Neural cell (in vitro differentiated cells): Measurements from ENCODE around the gene GMPR. TPM values are rescaled to one million over a fixed set of nuclear protein-coding genes. Genes with fewer than 3 reads are reported as not detected.

Experiments
- H2AFZ ChIP-seq: fragments of 200-600, 300-800 bp; sonication (generic), shearing (Covaris generic); 2 replicates; pipeline ENCODE4 v1.6.0; 2014; ENCODE audit warnings: low read depth, mild to moderate bottlenecking, antibody characterized with exemption, low read length, moderate library complexity
- H3F3A ChIP-seq: fragments of 200-600 bp; shearing (Covaris generic); 2 replicates; pipeline ENCODE4 v1.6.1; 2016; ENCODE audit warnings: mild to moderate bottlenecking, moderate library complexity, mixed read lengths, antibody characterized with exemption, low read length; ENCODE audit not compliant: insufficient read depth, poor library complexity, severe bottlenecking
- H3K27ac ChIP-seq: fragments of 200-600, 300-800 bp; sonication (generic), shearing (Covaris generic); 2 replicates; pipeline ENCODE4 v1.5.1; 2014; ENCODE audit warnings: mild to moderate bottlenecking, low read length, moderate library complexity
- H3K27me3 ChIP-seq: fragments of 300-800, 200-600 bp; sonication (generic), shearing (Covaris generic); 2 replicates; pipeline ENCODE4 v1.6.0; 2014; ENCODE audit warnings: mild to moderate bottlenecking, low read depth, low read length, moderate library complexity; ENCODE audit not compliant: insufficient read depth
- H3K36me3 ChIP-seq: fragments of 300-800, 200-600 bp; sonication (generic), shearing (Covaris generic); 2 replicates; pipeline ENCODE4 v1.5.1; 2014; ENCODE audit warnings: mild to moderate bottlenecking, antibody characterized with exemption, low read length, moderate library complexity; ENCODE audit not compliant: insufficient read depth
- H3K4me2 ChIP-seq: fragments of 300-800, 200-600 bp; sonication (generic), shearing (Covaris generic); 2 replicates; pipeline ENCODE4 v1.6.0; 2014; ENCODE audit warnings: mild to moderate bottlenecking, low read length
- H3K4me3 ChIP-seq: fragments of 300-800, 200-600 bp; sonication (generic), shearing (Covaris generic); 2 replicates; pipeline ENCODE4 v1.5.1; 2014; ENCODE audit warnings: mild to moderate bottlenecking, low read length, moderate library complexity
- H3K79me2 ChIP-seq: fragments of 200-600 bp; shearing (Covaris generic); replicated peaks from 2 replicates; pipeline ENCODE4 v1.6.0; 2014; ENCODE audit warnings: mild to moderate bottlenecking, low read length, moderate library complexity; ENCODE audit not compliant: insufficient read depth
- H3K9ac ChIP-seq: fragments of 300-800, 200-600 bp; sonication (generic), shearing (Covaris generic); 2 replicates; pipeline ENCODE4 v1.6.1; 2016; ENCODE audit warnings: mild to moderate bottlenecking, low read length, mixed read lengths
- H3K9me2 ChIP-seq: fragments of 200-600 bp; shearing (Covaris generic); 2 replicates; pipeline ENCODE4 v1.6.1; 2016; ENCODE audit warnings: mild to moderate bottlenecking, low read length, mixed read lengths; ENCODE audit not compliant: insufficient read depth
- H3K9me3 ChIP-seq: fragments of 200-600, 300-800 bp; sonication (generic), shearing (Covaris generic); 2 replicates; pipeline ENCODE4 v1.6.1; 2016; ENCODE audit warnings: mild to moderate bottlenecking, mixed run types, low read length, moderate library complexity, mixed read lengths
- H4K20me1 ChIP-seq: fragments of 200-600 bp; shearing (Covaris generic); 2 replicates; pipeline ENCODE4 v1.6.1; 2016; ENCODE audit warnings: mild to moderate bottlenecking, mixed run types; ENCODE audit not compliant: insufficient read depth
- CTCF ChIP-seq: fragments of 450-650 bp; IDR thresholded peaks from 2 replicates; pipeline ENCODE4 v1.5.1; 2014; ENCODE audit warnings: antibody characterized with exemption, mild to moderate bottlenecking, moderate library complexity; ENCODE audit not compliant: poor library complexity, severe bottlenecking
- EP300 ChIP-seq: fragments of 450-650 bp; conservative IDR thresholded peaks from 2 replicates; pipeline ENCODE4 v1.6.1; 2014; ENCODE audit warnings: antibody characterized with exemption, mild to moderate bottlenecking, moderate library complexity; ENCODE audit not compliant: poor library complexity, severe bottlenecking
- EZH2 ChIP-seq: fragments of 200-600, 300-800 bp; shearing (Covaris generic), sonication (generic); IDR thresholded peaks from 2 replicates; pipeline ENCODE4 v1.6.1; 2014; ENCODE audit warnings: antibody characterized with exemption, low read length, borderline replicate concordance, mild to moderate bottlenecking; ENCODE audit not compliant: insufficient read depth, poor library complexity, severe bottlenecking
- MXI1 ChIP-seq: fragments of 450-650 bp; conservative IDR thresholded peaks from 2 replicates; pipeline ENCODE4 v1.6.1; 2014; ENCODE audit warnings: antibody characterized with exemption, mild to moderate bottlenecking; ENCODE audit not compliant: poor library complexity, severe bottlenecking
- POLR2AphosphoS5 ChIP-seq: IDR thresholded peaks from 2 replicates; pipeline ENCODE4 v1.6.1; 2012
- RAD21 ChIP-seq: fragments of 450-650 bp; conservative IDR thresholded peaks from 2 replicates; pipeline ENCODE4 v1.6.1; 2014; ENCODE audit warnings: antibody characterized with exemption, mild to moderate bottlenecking, moderate library complexity
- REST ChIP-seq: IDR thresholded peaks from 2 replicates; pipeline ENCODE4 v1.6.1; 2012; ENCODE audit warnings: borderline replicate concordance
- SMC3 ChIP-seq: fragments of 450-650 bp; conservative IDR thresholded peaks from 2 replicates; pipeline ENCODE4 v1.6.1; 2014; ENCODE audit warnings: antibody characterized with exemption, mild to moderate bottlenecking, moderate library complexity; ENCODE audit not compliant: poor library complexity
- TAF1 ChIP-seq: IDR thresholded peaks from 2 replicates; pipeline ENCODE4 v1.6.1; 2012; ENCODE audit warnings: low read depth
- polyA plus RNA-seq: library from polyadenylated mRNA; depleted of rRNA; stranded (reverse); fragments of >200 nt; gene quantifications from 2 replicates; pipeline ENCODE4 v1.2.3, GENCODE V29; 2014

GMPR gene
- polyA plus RNA-seq, 1 donor from 2014 or later: not detected

GRCh38 chr6:16200321-16200883 is 38.0 kb upstream of the GMPR start:
- H3K9me3 ChIP-seq: no peaks in the 10 kb centered on the region
- no peaks in the 10 kb centered on the region for H3K36me3 ChIP-seq
- no peaks in the 10 kb centered on the region for H3F3A ChIP-seq
- H3K27ac ChIP-seq: no peak overlapping the region
- TF ChIP-seq TAF1 (no peak), RAD21 (no peak), SMC3 (no peak), MXI1 (no peak), REST (no peak), POLR2AphosphoS5 (no peak), EZH2 (no peak), EP300 (no peak), CTCF (no peak)
- H3K27me3 ChIP-seq: no peaks in the 10 kb centered on the region
- no peak overlapping the region for H3K9ac ChIP-seq
- no peak overlapping the region for H2AFZ ChIP-seq
- H3K4me3 ChIP-seq: no peak overlapping the region
- H3K9me2 ChIP-seq: no peaks in the 10 kb centered on the region
- no peaks in the 10 kb centered on the region for H3K79me2 ChIP-seq
- H3K4me2 ChIP-seq: no peak overlapping the region
- H4K20me1 ChIP-seq: no peaks in the 10 kb centered on the region

- Histone ChIP-seq H3K36me3 (no peaks in the 10 kb centered on the region), H3K27ac (no peak overlapping the region), H4K20me1 (no peaks in the 10 kb centered on the region), H3K27me3 (no peaks in the 10 kb centered on the region), H3K9me3 (no peaks in the 10 kb centered on the region), H3F3A (no peaks in the 10 kb centered on the region), H3K4me3 (no peak overlapping the region), H3K9me2 (no peaks in the 10 kb centered on the region), H3K9ac (no peak overlapping the region), H3K79me2 (no peaks in the 10 kb centered on the region), H2AFZ (no peak overlapping the region), H3K4me2 (no peak overlapping the region)
- TF ChIP-seq MXI1 (no peak), RAD21 (no peak), POLR2AphosphoS5 (no peak), REST (no peak), SMC3 (no peak), TAF1 (no peak), EZH2 (no peak), EP300 (no peak), CTCF (no peak)
Observed at GRCh38 chr6:16201706-16202105, 36.7 kb upstream of the GMPR start.
